ENCODE measurements around the gene SORBS1.

DNA sequence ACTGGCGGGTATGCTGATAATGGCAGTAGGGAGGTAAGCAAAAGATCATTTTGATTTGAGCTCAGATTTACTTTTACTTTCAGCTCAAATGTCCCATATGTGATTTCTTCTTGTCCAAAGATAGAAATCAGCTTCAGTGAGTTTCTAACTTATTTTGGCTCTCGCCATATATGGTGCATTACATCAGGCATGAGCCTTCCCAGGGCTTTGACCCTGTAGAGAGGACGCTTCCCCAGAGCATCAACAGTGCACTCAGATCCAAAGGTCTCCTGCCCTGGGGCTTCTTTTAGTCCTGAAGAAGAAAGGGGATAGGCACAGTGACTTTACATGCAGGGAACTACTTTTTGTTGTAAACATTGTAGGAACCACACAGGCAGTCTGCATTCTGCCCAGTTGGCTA lies 141.8 kb downstream of the SORBS1 start:
- TF ChIP-seq POLR2A (IDR thresholded peaks at IDR 0.05) (no peak), POLR2AphosphoS5 (IDR thresholded peaks at IDR 0.05) (no peak)
- TF ChIP-seq, protein P1, sequence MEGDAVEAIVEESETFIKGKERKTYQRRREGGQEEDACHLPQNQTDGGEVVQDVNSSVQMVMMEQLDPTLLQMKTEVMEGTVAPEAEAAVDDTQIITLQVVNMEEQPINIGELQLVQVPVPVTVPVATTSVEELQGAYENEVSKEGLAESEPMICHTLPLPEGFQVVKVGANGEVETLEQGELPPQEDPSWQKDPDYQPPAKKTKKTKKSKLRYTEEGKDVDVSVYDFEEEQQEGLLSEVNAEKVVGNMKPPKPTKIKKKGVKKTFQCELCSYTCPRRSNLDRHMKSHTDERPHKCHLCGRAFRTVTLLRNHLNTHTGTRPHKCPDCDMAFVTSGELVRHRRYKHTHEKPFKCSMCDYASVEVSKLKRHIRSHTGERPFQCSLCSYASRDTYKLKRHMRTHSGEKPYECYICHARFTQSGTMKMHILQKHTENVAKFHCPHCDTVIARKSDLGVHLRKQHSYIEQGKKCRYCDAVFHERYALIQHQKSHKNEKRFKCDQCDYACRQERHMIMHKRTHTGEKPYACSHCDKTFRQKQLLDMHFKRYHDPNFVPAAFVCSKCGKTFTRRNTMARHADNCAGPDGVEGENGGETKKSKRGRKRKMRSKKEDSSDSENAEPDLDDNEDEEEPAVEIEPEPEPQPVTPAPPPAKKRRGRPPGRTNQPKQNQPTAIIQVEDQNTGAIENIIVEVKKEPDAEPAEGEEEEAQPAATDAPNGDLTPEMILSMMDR (IDR thresholded peaks at IDR 0.05) = no peak

All from suprapubic skin (tissue), 4 donors.